Activated B cell treated with CpG ODN at 0.5 μM for 24 hours (primary cell): ENCODE data around the gene BPTF. TPM values are rescaled to one million over a fixed set of nuclear protein-coding genes. Genes with fewer than 3 reads are reported as not detected.
"Not testable (repeated sequence)": the region's sequence is repeated elsewhere in the genome, so short reads cannot be mapped to it uniquely, and the experiment has no call there.

ENCODE experiments used
- ATAC-seq: fragments of 200-7000 bp; cut with Tn5 transposase; one replicate; pipeline ENCODE4 v1.10.0; 2021; ENCODE audit warnings: low read depth, mild to moderate bottlenecking, moderate library complexity
- CTCF ChIA-PET: fragments of 350-600 bp; sonication (Branson Sonifier 250); formaldehyde crosslinking; loops from one replicate; lab custom pipeline; 2021; ENCODE audit warnings: antibody characterized with exemption; lab: Charles Lee
- POLR2A ChIA-PET: fragments of 350-600 bp; sonication (Branson Sonifier 250); formaldehyde crosslinking; loops from one replicate; lab custom pipeline; 2021; ENCODE audit warnings: antibody characterized with exemption; lab: Charles Lee
- DNase-seq: peaks from one replicate; pipeline ENCODE4 v3.0.0; 2022
- H3K27ac Mint-ChIP-seq: one replicate; pipeline ENCODE4 v1.8.0; 2020; ENCODE audit warnings: mixed read lengths
- H3K27me3 Mint-ChIP-seq: one replicate; pipeline ENCODE4 v1.8.0; 2021; ENCODE audit warnings: mixed read lengths
- H3K36me3 Mint-ChIP-seq: one replicate; pipeline ENCODE4 v1.8.0; 2021; ENCODE audit warnings: low read depth, mixed read lengths
- H3K4me1 Mint-ChIP-seq: one replicate; pipeline ENCODE4 v1.8.0; 2021; ENCODE audit warnings: mixed read lengths
- H3K4me3 Mint-ChIP-seq: one replicate; pipeline ENCODE4 v1.8.0; 2020; ENCODE audit warnings: mild to moderate bottlenecking, mixed read lengths
- H3K9me3 Mint-ChIP-seq: one replicate; pipeline ENCODE4 v1.8.0; 2020; ENCODE audit warnings: mixed read lengths
- intact Hi-C: fragments of 100-400 bp; cut with micrococcal nuclease; formaldehyde crosslinking; loops from one replicate; pipeline ENCODE4 v1.15.1; 2024
- total RNA-seq: library from RNA; stranded (reverse); gene quantifications from 2 replicates; pipeline ENCODE4 v1.2.3, GENCODE V29; 2022
- TF ChIP-seq, protein P1 (sequence below): fragments of 200-600 bp; IDR thresholded peaks from one replicate; pipeline ENCODE4 v1.8.0; 2022; ENCODE audit warnings: antibody characterized with exemption, mild to moderate bottlenecking

BPTF gene
- total RNA-seq, 1 donor from 2014 or later: 174 TPM

DNA sequence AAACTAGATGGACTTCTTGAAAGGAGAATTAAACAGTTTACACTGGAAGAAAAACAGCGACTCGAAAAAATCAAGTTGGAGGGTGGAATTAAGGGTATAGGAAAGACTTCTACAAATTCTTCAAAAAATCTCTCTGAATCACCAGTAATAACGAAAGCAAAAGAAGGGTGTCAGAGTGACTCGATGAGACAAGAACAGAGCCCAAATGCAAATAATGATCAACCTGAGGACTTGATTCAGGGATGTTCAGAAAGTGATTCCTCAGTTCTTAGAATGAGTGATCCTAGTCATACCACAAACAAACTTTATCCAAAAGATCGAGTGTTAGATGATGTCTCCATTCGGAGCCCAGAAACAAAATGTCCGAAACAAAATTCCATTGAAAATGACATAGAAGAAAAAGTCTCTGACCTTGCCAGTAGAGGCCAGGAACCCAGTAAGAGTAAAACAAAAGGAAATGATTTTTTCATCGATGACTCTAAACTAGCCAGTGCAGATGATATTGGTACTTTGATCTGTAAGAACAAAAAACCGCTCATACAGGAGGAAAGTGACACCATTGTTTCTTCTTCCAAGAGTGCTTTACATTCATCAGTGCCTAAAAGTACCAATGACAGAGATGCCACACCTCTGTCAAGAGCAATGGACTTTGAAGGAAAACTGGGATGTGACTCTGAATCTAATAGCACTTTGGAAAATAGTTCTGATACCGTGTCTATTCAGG is 85.9 kb downstream of the BPTF start:
- no peak for DNase-seq
- peaks cover 88% of the 10 kb centered on the region for H3K36me3 Mint-ChIP-seq
- no peaks in the 10 kb centered on the region for H3K4me1 Mint-ChIP-seq
- ATAC-seq: no peak
- TF ChIP-seq, protein P1, sequence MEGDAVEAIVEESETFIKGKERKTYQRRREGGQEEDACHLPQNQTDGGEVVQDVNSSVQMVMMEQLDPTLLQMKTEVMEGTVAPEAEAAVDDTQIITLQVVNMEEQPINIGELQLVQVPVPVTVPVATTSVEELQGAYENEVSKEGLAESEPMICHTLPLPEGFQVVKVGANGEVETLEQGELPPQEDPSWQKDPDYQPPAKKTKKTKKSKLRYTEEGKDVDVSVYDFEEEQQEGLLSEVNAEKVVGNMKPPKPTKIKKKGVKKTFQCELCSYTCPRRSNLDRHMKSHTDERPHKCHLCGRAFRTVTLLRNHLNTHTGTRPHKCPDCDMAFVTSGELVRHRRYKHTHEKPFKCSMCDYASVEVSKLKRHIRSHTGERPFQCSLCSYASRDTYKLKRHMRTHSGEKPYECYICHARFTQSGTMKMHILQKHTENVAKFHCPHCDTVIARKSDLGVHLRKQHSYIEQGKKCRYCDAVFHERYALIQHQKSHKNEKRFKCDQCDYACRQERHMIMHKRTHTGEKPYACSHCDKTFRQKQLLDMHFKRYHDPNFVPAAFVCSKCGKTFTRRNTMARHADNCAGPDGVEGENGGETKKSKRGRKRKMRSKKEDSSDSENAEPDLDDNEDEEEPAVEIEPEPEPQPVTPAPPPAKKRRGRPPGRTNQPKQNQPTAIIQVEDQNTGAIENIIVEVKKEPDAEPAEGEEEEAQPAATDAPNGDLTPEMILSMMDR: no peak
- H3K4me3 Mint-ChIP-seq: no peak overlapping the region
- intact Hi-C loops: no loop called here
- no peaks in the 10 kb centered on the region for H3K9me3 Mint-ChIP-seq
- ChIA-PET CTCF (no interaction called here), POLR2A (no interaction called here)
- H3K27me3 Mint-ChIP-seq: no peaks in the 10 kb centered on the region
- peak overlapping the region; percentile 14 for H3K27ac Mint-ChIP-seq

DNA sequence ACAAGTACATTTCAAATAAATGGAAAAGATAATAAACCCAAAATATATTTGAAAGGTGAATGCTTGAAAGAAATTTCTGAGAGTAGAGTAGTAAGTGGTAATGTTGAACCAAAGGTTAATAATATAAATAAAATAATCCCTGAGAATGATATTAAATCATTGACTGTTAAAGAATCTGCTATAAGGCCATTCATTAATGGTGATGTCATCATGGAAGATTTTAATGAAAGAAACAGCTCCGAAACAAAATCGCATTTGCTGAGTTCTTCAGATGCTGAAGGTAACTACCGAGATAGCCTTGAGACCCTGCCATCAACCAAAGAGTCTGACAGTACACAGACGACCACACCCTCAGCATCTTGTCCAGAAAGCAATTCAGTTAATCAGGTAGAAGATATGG is 86.8 kb downstream of the BPTF start:
- intact Hi-C loops: no loop called here

DNA sequence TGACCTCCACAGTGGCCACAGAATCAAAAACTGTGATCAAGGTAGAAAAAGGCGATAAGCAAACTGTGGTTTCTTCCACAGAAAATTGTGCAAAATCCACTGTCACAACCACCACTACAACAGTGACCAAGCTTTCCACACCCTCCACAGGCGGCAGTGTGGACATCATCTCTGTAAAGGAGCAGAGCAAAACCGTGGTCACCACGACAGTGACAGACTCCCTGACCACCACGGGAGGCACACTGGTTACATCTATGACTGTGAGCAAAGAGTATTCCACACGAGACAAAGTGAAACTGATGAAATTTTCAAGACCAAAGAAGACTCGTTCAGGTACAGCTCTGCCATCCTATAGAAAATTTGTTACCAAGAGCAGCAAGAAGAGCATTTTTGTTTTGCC is 87.4 kb downstream of the BPTF start:
- ChIA-PET CTCF (interaction anchor here (0.8 kb wide), 1 partner anchor 51 kb away, joined by 3 read pairs; no protein-coding TSS in a partner anchor), POLR2A (no interaction called here)
- no peak for ATAC-seq
- peak overlapping the region; percentile 12 for H3K27ac Mint-ChIP-seq
- intact Hi-C loops: no loop called here
- TF ChIP-seq, protein P1: no peak
- no peaks in the 10 kb centered on the region for H3K4me1 Mint-ChIP-seq
- H3K27me3 Mint-ChIP-seq: no peaks in the 10 kb centered on the region
- no peak overlapping the region for H3K4me3 Mint-ChIP-seq
- peaks cover 81% of the 10 kb centered on the region for H3K36me3 Mint-ChIP-seq
- DNase-seq: no peak
- no peaks in the 10 kb centered on the region for H3K9me3 Mint-ChIP-seq

More for the DNA sequence above, 86.8 kb downstream of the BPTF start:
- H3K27ac Mint-ChIP-seq: no peak overlapping the region
- POLR2A ChIA-PET: no interaction called here
- H3K27me3 Mint-ChIP-seq: no peaks in the 10 kb centered on the region
- DNase-seq (no peak), ATAC-seq (no peak)
- H3K4me3 Mint-ChIP-seq: no peak overlapping the region
- TF ChIP-seq, protein P1: no peak
- H3K9me3 Mint-ChIP-seq: no peaks in the 10 kb centered on the region
- H3K36me3 Mint-ChIP-seq: peaks cover 85% of the 10 kb centered on the region
- H3K4me1 Mint-ChIP-seq: no peaks in the 10 kb centered on the region
- CTCF ChIA-PET: no interaction called here

DNA sequence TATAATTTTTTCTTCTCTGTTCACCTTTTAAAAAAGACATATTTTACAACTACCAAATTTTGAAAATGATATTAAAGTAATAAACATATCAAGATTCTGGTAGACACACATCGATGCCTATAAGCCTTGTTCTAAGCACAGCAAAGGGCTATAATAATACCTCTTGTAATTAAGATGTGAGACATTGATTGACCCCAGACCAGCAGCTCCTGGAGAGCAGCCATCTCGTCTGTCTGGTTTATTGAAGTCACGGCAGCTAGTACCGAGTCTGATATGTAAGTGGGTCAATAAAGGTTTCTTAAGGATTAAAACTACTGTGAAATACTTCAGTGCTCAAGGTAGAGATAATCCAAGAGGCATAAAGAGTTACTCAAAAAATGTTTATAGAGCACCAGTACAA is 94.9 kb downstream of the BPTF start:
- TF ChIP-seq, protein P1: no peak
- Mint-ChIP-seq H3K27me3 (no peaks in the 10 kb centered on the region), H3K36me3 (peaks cover 59% of the 10 kb centered on the region), H3K4me3 (no peak overlapping the region), H3K4me1 (no peaks in the 10 kb centered on the region), H3K9me3 (no peaks in the 10 kb centered on the region), H3K27ac (no peak overlapping the region)
- DNase-seq (no peak), ATAC-seq (no peak)
- POLR2A ChIA-PET: no interaction called here
- CTCF ChIA-PET: no interaction called here
- intact Hi-C loops: no loop called here

DNA sequence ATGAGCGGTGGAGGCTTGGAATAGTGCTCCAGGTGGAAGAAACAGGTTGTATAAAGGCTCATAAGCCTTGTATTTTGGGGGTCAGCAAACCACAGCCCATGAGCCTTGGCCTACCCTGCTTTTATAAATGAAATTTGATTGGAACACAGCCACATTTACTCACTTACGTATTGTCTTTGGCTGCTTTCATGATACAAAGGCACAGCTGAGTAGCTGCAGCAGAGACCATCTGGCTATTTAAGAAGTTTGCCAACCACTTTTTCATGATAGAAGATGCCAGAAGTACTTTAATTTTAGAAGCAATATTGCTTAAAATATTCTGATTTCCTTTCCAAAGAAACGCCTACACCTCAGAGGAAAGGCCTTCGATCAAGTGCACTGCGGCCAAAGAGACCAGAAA is 97.2 kb downstream of the BPTF start:
- ChIA-PET POLR2A (interaction anchor here (1.1 kb wide), 1 partner anchor 119 kb away, joined by 3 read pairs; no protein-coding TSS in a partner anchor), CTCF (no interaction called here)
- no peak overlapping the region for H3K27ac Mint-ChIP-seq
- intact Hi-C loops: no loop called here
- no peaks in the 10 kb centered on the region for H3K9me3 Mint-ChIP-seq
- ATAC-seq (no peak), DNase-seq (no peak)
- no peaks in the 10 kb centered on the region for H3K27me3 Mint-ChIP-seq
- H3K36me3 Mint-ChIP-seq: peaks cover 59% of the 10 kb centered on the region
- H3K4me3 Mint-ChIP-seq: no peak overlapping the region
- H3K4me1 Mint-ChIP-seq: no peaks in the 10 kb centered on the region
- TF ChIP-seq, protein P1: no peak

DNA sequence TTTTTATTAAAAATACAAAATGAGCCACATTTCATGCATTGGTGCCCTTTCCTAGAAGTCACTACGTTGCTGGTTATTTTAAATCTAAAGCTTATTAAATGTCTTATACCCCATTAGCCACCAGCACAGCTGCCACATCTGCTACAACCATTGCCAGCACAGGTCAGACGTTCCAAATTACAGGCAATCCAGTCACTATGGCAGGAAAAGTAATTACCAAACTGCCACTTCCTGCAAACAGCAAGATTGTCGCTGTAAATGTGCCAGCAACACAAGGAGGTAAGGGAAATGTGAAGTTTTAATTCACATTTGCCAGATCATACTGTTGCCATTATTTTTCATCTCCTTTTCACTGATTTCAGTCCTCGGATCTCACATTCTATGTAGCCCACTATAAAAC is 103.5 kb downstream of the BPTF start:
- H3K9me3 Mint-ChIP-seq, ATAC-seq, CTCF ChIA-PET, H3K4me1 Mint-ChIP-seq, H3K27me3 Mint-ChIP-seq, H3K27ac Mint-ChIP-seq, POLR2A ChIA-PET, DNase-seq, H3K4me3 Mint-ChIP-seq, intact Hi-C loops: not testable (repeated sequence)
- peaks cover 67% of the 10 kb centered on the region for H3K36me3 Mint-ChIP-seq
